Measurements from ENCODE around the gene RAB3C. TPM values are rescaled to one million over a fixed set of nuclear protein-coding genes. Genes with fewer than 3 reads are reported as not detected.

Gene RAB3C
- total RNA-seq, 1 donor from 2014 or later: not detected

- no peak for TF ChIP-seq CTCF (IDR thresholded peaks at IDR 0.05; ENCODE audit: insufficient read depth, low read length, severe bottlenecking)
- H3K4me3 ChIP-seq (ENCODE audit: low read depth, low read length): no peak overlapping the region
- FAIRE-seq: no peak
- no peak for DNase-seq (ENCODE audit: low read depth)
- no peaks in the 10 kb centered on the region for H3K27me3 ChIP-seq (ENCODE audit: control insufficient read depth, insufficient read depth, low read length)
- no peaks in the 10 kb centered on the region for H3K36me3 ChIP-seq (ENCODE audit: control insufficient read depth, insufficient read depth, low read length)
These were observed 57.1 kb downstream of the RAB3C start for GRCh38 chr5:58640011-58640410.

- FAIRE-seq: no peak
- TF ChIP-seq CTCF (IDR thresholded peaks at IDR 0.05; ENCODE audit: insufficient read depth, low read length, severe bottlenecking): no peak
- H3K4me3 ChIP-seq (ENCODE audit: low read depth, low read length): no peak overlapping the region
- H3K27me3 ChIP-seq (ENCODE audit: control insufficient read depth, insufficient read depth, low read length): no peaks in the 10 kb centered on the region
- no peaks in the 10 kb centered on the region for H3K36me3 ChIP-seq (ENCODE audit: control insufficient read depth, insufficient read depth, low read length)
- no peak for DNase-seq (ENCODE audit: low read depth)
These were observed 58.7 kb downstream of the RAB3C start for GRCh38 chr5:58641533-58641932.

GRCh38 chr5:58648846-58649245 is 66.0 kb downstream of the RAB3C start:
- Histone ChIP-seq H3K27me3 (ENCODE audit: control insufficient read depth, insufficient read depth, low read length) (no peaks in the 10 kb centered on the region), H3K4me3 (ENCODE audit: low read depth, low read length) (no peak overlapping the region), H3K36me3 (ENCODE audit: control insufficient read depth, insufficient read depth, low read length) (no peaks in the 10 kb centered on the region)
- DNase-seq (ENCODE audit: low read depth): no peak
- FAIRE-seq: peak; percentile 23
- no peak for TF ChIP-seq CTCF (IDR thresholded peaks at IDR 0.05; ENCODE audit: insufficient read depth, low read length, severe bottlenecking)

GRCh38 chr5:58649716-58650115 is 66.8 kb downstream of the RAB3C start:
- Histone ChIP-seq H3K27me3 (ENCODE audit: control insufficient read depth, insufficient read depth, low read length) (no peaks in the 10 kb centered on the region), H3K36me3 (ENCODE audit: control insufficient read depth, insufficient read depth, low read length) (no peaks in the 10 kb centered on the region), H3K4me3 (ENCODE audit: low read depth, low read length) (no peak overlapping the region)
- FAIRE-seq: no peak
- no peak for DNase-seq (ENCODE audit: low read depth)
- TF ChIP-seq CTCF (IDR thresholded peaks at IDR 0.05; ENCODE audit: insufficient read depth, low read length, severe bottlenecking): no peak

GRCh38 chr5:58653521-58653920 is 70.6 kb downstream of the RAB3C start:
- Histone ChIP-seq H3K4me3 (ENCODE audit: low read depth, low read length) (no peak overlapping the region), H3K36me3 (ENCODE audit: control insufficient read depth, insufficient read depth, low read length) (no peaks in the 10 kb centered on the region), H3K27me3 (ENCODE audit: control insufficient read depth, insufficient read depth, low read length) (no peaks in the 10 kb centered on the region)
- no peak for TF ChIP-seq CTCF (IDR thresholded peaks at IDR 0.05; ENCODE audit: insufficient read depth, low read length, severe bottlenecking)
- DNase-seq (ENCODE audit: low read depth): no peak
- FAIRE-seq: no peak

- TF ChIP-seq CTCF (IDR thresholded peaks at IDR 0.05; ENCODE audit: insufficient read depth, low read length, severe bottlenecking): no peak
- no peak for DNase-seq (ENCODE audit: low read depth)
These were observed 83.3 kb downstream of the RAB3C start for GRCh38 chr5:58666141-58666540.

More at GRCh38 chr5:58666141-58666540, 83.3 kb downstream of the RAB3C start:
- Histone ChIP-seq H3K4me3 (ENCODE audit: low read depth, low read length) (no peak overlapping the region), H3K36me3 (ENCODE audit: control insufficient read depth, insufficient read depth, low read length) (no peaks in the 10 kb centered on the region), H3K27me3 (ENCODE audit: control insufficient read depth, insufficient read depth, low read length) (no peaks in the 10 kb centered on the region)
- no peak for FAIRE-seq
